Liver (tissue), 9 donors: ENCODE measurements around the gene KRT16. TPM values are rescaled to one million over a fixed set of nuclear protein-coding genes. Genes with fewer than 3 reads are reported as not detected.

ENCODE experiments used
- DNase-seq: peaks from one replicate; pipeline ENCODE4 v3.0.0-alpha.2; 2017; ENCODE audit warnings: low spot score
- H3K27ac ChIP-seq, 2 donors: one replicate each; pipeline ENCODE4 v1.7.0; 2013; ENCODE audit warnings: inconsistent platforms in 2 of 2, low read length in 2 of 2, control low read depth in 1 of 2, low read depth in 1 of 2, mild to moderate bottlenecking in 1 of 2
- H3K27me3 ChIP-seq, 4 donors: one replicate each; pipeline versions ENCODE4 v1.6.1 to v1.7.0; 2013; ENCODE audit warnings: low read length in 3 of 4, inconsistent platforms in 1 of 4, mild to moderate bottlenecking in 1 of 4, moderate library complexity in 1 of 4; ENCODE audit not compliant: control insufficient read depth in 4 of 4, insufficient read depth in 4 of 4
- H3K36me3 ChIP-seq, 4 donors: one replicate each; pipeline versions ENCODE4 v1.6.1 to v1.7.0; 2013; ENCODE audit warnings: low read length in 3 of 4, mild to moderate bottlenecking in 3 of 4, low read depth in 1 of 4, moderate library complexity in 1 of 4; ENCODE audit not compliant: control insufficient read depth in 4 of 4, insufficient read depth in 3 of 4
- H3K4me1 ChIP-seq, 4 donors: one replicate each; pipeline versions ENCODE4 v1.6.1 to v1.7.0; 2013; ENCODE audit warnings: low read length in 3 of 4, mild to moderate bottlenecking in 3 of 4, moderate library complexity in 1 of 4; ENCODE audit not compliant: control insufficient read depth in 4 of 4, insufficient read depth in 4 of 4
- H3K4me3 ChIP-seq, 3 donors: one replicate each; pipeline versions ENCODE4 v1.6.1 to v1.7.0; 2013; ENCODE audit warnings: low read length in 3 of 3, control low read depth in 1 of 3, low read depth in 1 of 3, mild to moderate bottlenecking in 1 of 3
- H3K9ac ChIP-seq, 2 donors: one replicate each; pipeline ENCODE4 v1.7.0; 2013; ENCODE audit warnings: low read length in 2 of 2, mild to moderate bottlenecking in 2 of 2, moderate library complexity in 2 of 2, control low read depth in 1 of 2, low read depth in 1 of 2
- H3K9me3 ChIP-seq, 4 donors: one replicate each; pipeline versions ENCODE4 v1.6.1 to v1.7.0; 2013; ENCODE audit warnings: low read length in 3 of 4; ENCODE audit not compliant: control insufficient read depth in 4 of 4
- EGR1 ChIP-seq, 2 donors: IDR thresholded peaks; 2 replicates each; pipeline ENCODE4 v1.6.1; 2016 to 2018; ENCODE audit warnings: antibody characterized with exemption in 2 of 2, low read depth in 2 of 2
- FOXA1 ChIP-seq: IDR thresholded peaks from 2 replicates; pipeline ENCODE4 v1.6.1; 2016; ENCODE audit warnings: antibody characterized with exemption
- FOXA2 ChIP-seq: IDR thresholded peaks from 2 replicates; pipeline ENCODE4 v1.6.1; 2016; ENCODE audit warnings: antibody characterized with exemption
- GABPA ChIP-seq, 2 donors: IDR thresholded peaks in 1 of 2; conservative IDR thresholded peaks in 1 of 2; 2 replicates each; pipeline ENCODE4 v1.6.1; 2016; ENCODE audit warnings: antibody characterized with exemption in 2 of 2, mild to moderate bottlenecking in 1 of 2, moderate library complexity in 1 of 2
- HNF4A ChIP-seq, 2 donors: conservative IDR thresholded peaks; 2 replicates each; pipeline ENCODE4 v1.6.1; 2016; ENCODE audit warnings: antibody characterized with exemption in 2 of 2, mild to moderate bottlenecking in 2 of 2
- HNF4G ChIP-seq: IDR thresholded peaks from 2 replicates; pipeline ENCODE4 v1.6.1; 2016; ENCODE audit warnings: antibody characterized with exemption
- JUND ChIP-seq, 2 donors: IDR thresholded peaks; 2 replicates each; pipeline ENCODE4 v1.6.1; 2016; ENCODE audit warnings: antibody characterized with exemption in 2 of 2
- NR2F2 ChIP-seq: IDR thresholded peaks from 2 replicates; pipeline ENCODE4 v1.6.1; 2016; ENCODE audit warnings: antibody characterized with exemption
- RAD21 ChIP-seq, 2 donors: IDR thresholded peaks; 2 replicates each; pipeline ENCODE4 v1.6.1; 2016; ENCODE audit warnings: antibody characterized with exemption in 2 of 2, mild to moderate bottlenecking in 2 of 2
- SP1 ChIP-seq: IDR thresholded peaks from 2 replicates; pipeline ENCODE4 v1.6.1; 2018; ENCODE audit warnings: antibody characterized with exemption, mild to moderate bottlenecking
- WGBS: extraction: QIAGEN DNeasy Blood & Tissue Kit; methylation state at CpG from one replicate; pipeline ENCODE4 v1.1.7; 2013; 5-methylcytosine and 5-hydroxymethylcytosine counted together
- polyA plus RNA-seq, 2 donors: library from polyadenylated mRNA; stranded (reverse) in 1 of 2; unstranded in 1 of 2; fragments of 200-250 nt in 1 of 2; fragments of >200 nt in 1 of 2; fragmentation: Nextera tagmentation in 1 of 2; extraction: Ambion mirVana in 1 of 2; gene quantifications; one replicate each; pipeline versions ENCODE4 v1.2.1 to v1.2.3, GENCODE V29; 2013 to 2015
- total RNA-seq, 2 donors: library from RNA; depleted of rRNA; stranded (reverse); fragments of >200 nt; gene quantifications; one replicate each; pipeline ENCODE4 v1.2.3, GENCODE V29; 2014
- TF ChIP-seq, protein P1 (sequence below): fragments of 150-350 bp; IDR thresholded peaks from 2 replicates; pipeline ENCODE4 v1.5.1; 2017; ENCODE audit warnings: improper control_type of control experiment, low read depth, low read length; ENCODE audit not compliant: missing input control
- TF ChIP-seq, protein P2 (sequence below): IDR thresholded peaks from 2 replicates; pipeline ENCODE4 v1.6.1; 2016; ENCODE audit warnings: antibody characterized with exemption
- TF ChIP-seq, protein P3 (sequence below): IDR thresholded peaks from 2 replicates; pipeline ENCODE4 v1.6.1; 2016; ENCODE audit warnings: antibody characterized with exemption
- donor health status: healthy.
- donor health status: healthy.
- donor health status: healthy.
- donor health status: healthy.
- donor health status: healthy.

Gene KRT16
- total and polyA plus RNA-seq, 4 donors = not detected

DNA sequence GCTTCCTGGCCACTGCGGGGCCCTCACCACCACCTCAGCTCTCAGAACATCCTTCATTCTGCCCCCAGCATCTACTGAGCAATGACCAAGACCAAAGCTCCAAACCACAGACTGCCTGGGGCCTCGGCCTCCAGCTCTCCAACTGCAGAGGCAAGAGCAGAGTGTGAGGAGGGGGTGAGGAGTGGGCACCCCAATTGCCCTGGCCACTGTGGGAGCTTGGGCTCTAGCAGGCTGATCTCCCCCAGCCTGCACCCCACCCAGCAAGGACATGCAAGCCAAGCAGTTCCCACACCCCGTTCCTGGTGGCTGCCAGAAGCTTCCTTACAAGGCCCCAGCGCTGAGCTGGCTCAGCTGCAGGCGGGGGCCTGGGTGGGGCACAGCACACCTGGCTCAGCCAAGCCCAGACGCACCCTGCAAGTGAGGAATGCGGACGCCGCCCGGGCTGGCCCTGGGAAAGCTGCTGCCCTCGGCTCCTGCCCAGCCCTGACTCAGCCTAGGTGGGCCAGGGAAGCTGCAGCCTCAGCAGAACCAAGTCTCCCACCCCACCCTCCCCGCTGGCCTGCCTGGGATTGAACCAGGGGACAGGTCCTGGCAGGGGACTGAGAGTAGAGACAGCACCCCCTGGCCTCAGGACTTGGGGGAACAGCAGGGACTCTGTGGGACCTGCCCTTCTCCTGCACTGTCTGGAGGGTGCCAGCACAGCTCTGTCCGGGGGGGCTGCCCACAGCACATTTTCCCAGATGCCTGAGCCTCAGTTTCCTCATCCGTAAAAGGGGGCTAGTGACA, 41.5 kb upstream of the KRT16 start:
- WGBS = 66% methylated on average over 14 of the region's 14 CpGs
- H3K4me1 ChIP-seq = no peaks in the 10 kb centered on the region
- no peaks in the 10 kb centered on the region for H3K9me3 ChIP-seq
- no peak overlapping the region for H3K4me3 ChIP-seq
- no peak overlapping the region for H3K27ac ChIP-seq
- TF ChIP-seq JUND (IDR thresholded peaks at IDR 0.05) = no peak
- no peak for TF ChIP-seq EGR1 (IDR thresholded peaks at IDR 0.05; ENCODE audit: low read depth in 2 of 2)
- TF ChIP-seq RAD21 (IDR thresholded peaks at IDR 0.05) = no peak
- TF ChIP-seq NR2F2 = no peak
- no peak for TF ChIP-seq HNF4A (conservative IDR thresholded peaks at IDR 0.05)
- TF ChIP-seq FOXA1 = no peak
- TF ChIP-seq, protein P1, sequence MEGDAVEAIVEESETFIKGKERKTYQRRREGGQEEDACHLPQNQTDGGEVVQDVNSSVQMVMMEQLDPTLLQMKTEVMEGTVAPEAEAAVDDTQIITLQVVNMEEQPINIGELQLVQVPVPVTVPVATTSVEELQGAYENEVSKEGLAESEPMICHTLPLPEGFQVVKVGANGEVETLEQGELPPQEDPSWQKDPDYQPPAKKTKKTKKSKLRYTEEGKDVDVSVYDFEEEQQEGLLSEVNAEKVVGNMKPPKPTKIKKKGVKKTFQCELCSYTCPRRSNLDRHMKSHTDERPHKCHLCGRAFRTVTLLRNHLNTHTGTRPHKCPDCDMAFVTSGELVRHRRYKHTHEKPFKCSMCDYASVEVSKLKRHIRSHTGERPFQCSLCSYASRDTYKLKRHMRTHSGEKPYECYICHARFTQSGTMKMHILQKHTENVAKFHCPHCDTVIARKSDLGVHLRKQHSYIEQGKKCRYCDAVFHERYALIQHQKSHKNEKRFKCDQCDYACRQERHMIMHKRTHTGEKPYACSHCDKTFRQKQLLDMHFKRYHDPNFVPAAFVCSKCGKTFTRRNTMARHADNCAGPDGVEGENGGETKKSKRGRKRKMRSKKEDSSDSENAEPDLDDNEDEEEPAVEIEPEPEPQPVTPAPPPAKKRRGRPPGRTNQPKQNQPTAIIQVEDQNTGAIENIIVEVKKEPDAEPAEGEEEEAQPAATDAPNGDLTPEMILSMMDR = no peak
- TF ChIP-seq, protein P2, sequence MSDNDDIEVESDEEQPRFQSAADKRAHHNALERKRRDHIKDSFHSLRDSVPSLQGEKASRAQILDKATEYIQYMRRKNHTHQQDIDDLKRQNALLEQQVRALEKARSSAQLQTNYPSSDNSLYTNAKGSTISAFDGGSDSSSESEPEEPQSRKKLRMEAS = no peak
- TF ChIP-seq SP1 = no peak
- no peak for TF ChIP-seq HNF4G
- no peaks in the 10 kb centered on the region for H3K36me3 ChIP-seq
- no peak overlapping the region for H3K9ac ChIP-seq
- no peak for DNase-seq
- H3K27me3 ChIP-seq = no peaks in the 10 kb centered on the region

DNA sequence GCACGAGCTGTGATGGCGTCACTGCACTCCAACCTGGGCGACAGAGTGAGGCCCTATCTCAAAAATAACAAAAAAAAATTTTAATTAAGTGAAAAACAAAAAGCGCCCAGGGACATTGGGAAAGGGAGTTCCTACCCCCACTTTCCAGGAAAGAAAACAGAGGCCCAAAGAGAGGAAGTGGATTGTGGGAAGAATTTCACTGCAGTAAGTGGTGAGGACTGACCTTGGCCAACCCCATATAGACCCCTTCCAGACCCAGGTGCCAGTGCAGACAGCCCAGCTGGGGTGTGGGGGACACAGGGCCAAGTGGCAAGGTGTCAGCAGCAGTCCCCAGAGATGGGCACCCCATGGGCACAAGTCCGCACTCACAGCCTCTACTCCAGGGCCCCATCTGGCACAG, 40.9 kb upstream of the KRT16 start:
- WGBS = 90% methylated on average over 5 of the region's 5 CpGs
- no peak overlapping the region for H3K27ac ChIP-seq
- H3K27me3 ChIP-seq = no peaks in the 10 kb centered on the region
- H3K9ac ChIP-seq = no peak overlapping the region
- no peak for DNase-seq
- no peaks in the 10 kb centered on the region for H3K36me3 ChIP-seq
- H3K4me3 ChIP-seq = no peak overlapping the region
- H3K4me1 ChIP-seq = peaks cover 2 to 4% (median 3%) of the 10 kb centered on the region in 4 donors
- TF ChIP-seq, protein P3, sequence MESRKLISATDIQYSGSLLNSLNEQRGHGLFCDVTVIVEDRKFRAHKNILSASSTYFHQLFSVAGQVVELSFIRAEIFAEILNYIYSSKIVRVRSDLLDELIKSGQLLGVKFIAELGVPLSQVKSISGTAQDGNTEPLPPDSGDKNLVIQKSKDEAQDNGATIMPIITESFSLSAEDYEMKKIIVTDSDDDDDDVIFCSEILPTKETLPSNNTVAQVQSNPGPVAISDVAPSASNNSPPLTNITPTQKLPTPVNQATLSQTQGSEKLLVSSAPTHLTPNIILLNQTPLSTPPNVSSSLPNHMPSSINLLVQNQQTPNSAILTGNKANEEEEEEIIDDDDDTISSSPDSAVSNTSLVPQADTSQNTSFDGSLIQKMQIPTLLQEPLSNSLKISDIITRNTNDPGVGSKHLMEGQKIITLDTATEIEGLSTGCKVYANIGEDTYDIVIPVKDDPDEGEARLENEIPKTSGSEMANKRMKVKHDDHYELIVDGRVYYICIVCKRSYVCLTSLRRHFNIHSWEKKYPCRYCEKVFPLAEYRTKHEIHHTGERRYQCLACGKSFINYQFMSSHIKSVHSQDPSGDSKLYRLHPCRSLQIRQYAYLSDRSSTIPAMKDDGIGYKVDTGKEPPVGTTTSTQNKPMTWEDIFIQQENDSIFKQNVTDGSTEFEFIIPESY = no peak
- no peak for TF ChIP-seq HNF4A (conservative IDR thresholded peaks at IDR 0.05)
- TF ChIP-seq FOXA2 = no peak
- H3K9me3 ChIP-seq = no peaks in the 10 kb centered on the region

DNA sequence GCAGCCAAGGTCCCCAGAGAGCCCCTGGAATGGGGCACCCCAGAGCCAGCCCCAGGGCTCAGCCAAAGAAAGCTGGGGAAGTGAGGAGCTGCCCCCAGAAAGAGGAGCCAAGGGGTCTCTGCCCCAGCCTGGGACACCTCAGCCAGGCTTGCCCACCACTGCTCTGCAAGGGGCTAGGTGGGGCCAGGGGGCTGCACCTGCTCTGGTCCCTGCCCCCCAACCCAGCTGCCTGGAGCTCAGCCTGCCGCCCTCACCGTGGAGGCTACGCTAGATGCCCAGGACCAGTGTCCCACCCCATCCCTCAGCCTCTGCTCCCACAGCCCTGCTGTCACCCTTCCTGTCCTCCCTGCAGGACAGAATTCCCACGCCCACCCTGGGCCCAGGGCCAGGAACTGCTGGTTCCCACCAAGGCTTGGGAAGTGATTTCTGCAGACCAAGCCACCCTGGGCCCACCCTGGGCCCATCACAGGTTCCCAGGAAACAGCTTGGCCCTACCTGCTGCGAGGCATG, 39.9 kb upstream of the KRT16 start:
- Histone ChIP-seq H3K27me3 (no peaks in the 10 kb centered on the region), H3K36me3 (no peaks in the 10 kb centered on the region), H3K4me3 (no peak overlapping the region), H3K9ac (no peak overlapping the region), H3K9me3 (no peaks in the 10 kb centered on the region), H3K27ac (no peak overlapping the region), H3K4me1 (peaks cover 6 to 12% (median 8%) of the 10 kb centered on the region in 4 donors)
- DNase-seq = no peak
- WGBS = 84% methylated on average over 5 of the region's 5 CpGs
- TF ChIP-seq GABPA (IDR thresholded peaks at IDR 0.05 in 1 of 2, conservative IDR thresholded peaks at IDR 0.05 in 1 of 2) = no peak
